Kidney epithelial cell (primary cell): ENCODE measurements around the gene CARD11. TPM values are rescaled to one million over a fixed set of nuclear protein-coding genes. Genes with fewer than 3 reads are reported as not detected.
"Not testable (repeated sequence)": the region's sequence is repeated elsewhere in the genome, so short reads cannot be mapped to it uniquely, and the experiment has no call there.

Experiments
- DNase-seq: peaks from one replicate; pipeline ENCODE4 v3.0.0-alpha.2; 2010; ENCODE audit warnings: low read depth
- H3K27me3 ChIP-seq: 2 replicates; pipeline ENCODE4 v1.6.0; 2011; ENCODE audit warnings: low read length; ENCODE audit not compliant: control insufficient read depth, insufficient read depth
- H3K36me3 ChIP-seq: 2 replicates; pipeline ENCODE4 v1.5.1; 2011; ENCODE audit warnings: low read length; ENCODE audit not compliant: control insufficient read depth, insufficient read depth
- H3K4me3 ChIP-seq: 2 replicates; pipeline ENCODE4 v1.5.1; 2011; ENCODE audit warnings: low read depth, mild to moderate bottlenecking, control low read depth, low read length
- total RNA-seq: library from RNA; depleted of rRNA; stranded (reverse); fragments of >200 nt; gene quantifications from 2 replicates; pipeline ENCODE4 v1.2.3, GENCODE V29; 2015
- TF ChIP-seq, protein P1 (sequence below): IDR thresholded peaks from 2 replicates; pipeline ENCODE4 v1.5.1; 2011; ENCODE audit warnings: mild to moderate bottlenecking, moderate library complexity, low read length, control low read depth, inconsistent platforms; ENCODE audit not compliant: insufficient read depth, poor library complexity, severe bottlenecking

CARD11 gene
- total RNA-seq, 1 donor from 2014 or later = 31.0 TPM

DNA sequence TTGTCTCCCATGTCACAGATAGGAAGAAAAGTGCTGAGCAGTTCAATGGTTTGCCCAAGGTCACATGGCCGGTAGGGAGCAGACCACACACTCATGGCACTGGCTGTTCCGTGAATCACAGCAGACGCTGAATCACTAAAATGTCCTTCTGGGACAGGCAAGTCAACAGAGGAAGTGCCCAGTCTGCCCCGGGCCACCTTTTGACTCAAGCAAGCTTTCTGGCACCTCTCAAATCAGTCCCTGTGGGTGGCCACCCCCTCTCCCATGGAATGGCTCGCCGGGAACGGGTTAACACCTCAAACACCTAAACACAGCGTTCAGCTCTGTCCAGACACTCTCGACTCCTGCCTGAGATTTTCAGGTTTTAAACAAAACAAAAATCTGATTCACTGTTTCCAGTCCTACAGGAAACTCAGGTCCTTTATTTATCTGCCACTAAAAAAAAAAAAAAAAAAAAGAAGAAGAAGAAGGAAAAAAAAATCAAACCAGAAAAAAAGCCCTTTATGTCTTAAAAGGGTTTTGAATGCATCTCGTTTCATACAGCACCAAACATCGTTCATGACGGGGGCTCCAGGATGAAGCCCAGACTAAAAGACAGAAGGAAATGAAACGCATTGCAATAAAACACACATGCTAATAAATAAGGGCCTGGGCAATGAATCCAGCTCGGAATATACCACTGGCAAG lies 15.5 kb downstream of the CARD11 start:
- no peaks in the 10 kb centered on the region for H3K27me3 ChIP-seq
- DNase-seq = peak; percentile 73
- H3K4me3 ChIP-seq = no peak overlapping the region
- TF ChIP-seq, protein P1, sequence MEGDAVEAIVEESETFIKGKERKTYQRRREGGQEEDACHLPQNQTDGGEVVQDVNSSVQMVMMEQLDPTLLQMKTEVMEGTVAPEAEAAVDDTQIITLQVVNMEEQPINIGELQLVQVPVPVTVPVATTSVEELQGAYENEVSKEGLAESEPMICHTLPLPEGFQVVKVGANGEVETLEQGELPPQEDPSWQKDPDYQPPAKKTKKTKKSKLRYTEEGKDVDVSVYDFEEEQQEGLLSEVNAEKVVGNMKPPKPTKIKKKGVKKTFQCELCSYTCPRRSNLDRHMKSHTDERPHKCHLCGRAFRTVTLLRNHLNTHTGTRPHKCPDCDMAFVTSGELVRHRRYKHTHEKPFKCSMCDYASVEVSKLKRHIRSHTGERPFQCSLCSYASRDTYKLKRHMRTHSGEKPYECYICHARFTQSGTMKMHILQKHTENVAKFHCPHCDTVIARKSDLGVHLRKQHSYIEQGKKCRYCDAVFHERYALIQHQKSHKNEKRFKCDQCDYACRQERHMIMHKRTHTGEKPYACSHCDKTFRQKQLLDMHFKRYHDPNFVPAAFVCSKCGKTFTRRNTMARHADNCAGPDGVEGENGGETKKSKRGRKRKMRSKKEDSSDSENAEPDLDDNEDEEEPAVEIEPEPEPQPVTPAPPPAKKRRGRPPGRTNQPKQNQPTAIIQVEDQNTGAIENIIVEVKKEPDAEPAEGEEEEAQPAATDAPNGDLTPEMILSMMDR = no peak
- H3K36me3 ChIP-seq = no peaks in the 10 kb centered on the region

GRCh38 chr7:3027005-3027845 lies 16.4 kb downstream of the CARD11 start:
- TF ChIP-seq, protein P1 = no peak
- DNase-seq = no peak
- no peak overlapping the region for H3K4me3 ChIP-seq
- H3K27me3 ChIP-seq = no peaks in the 10 kb centered on the region
- no peaks in the 10 kb centered on the region for H3K36me3 ChIP-seq

- Histone ChIP-seq H3K4me3 (no peak overlapping the region), H3K27me3 (no peaks in the 10 kb centered on the region), H3K36me3 (no peaks in the 10 kb centered on the region)
- no peak for DNase-seq
- TF ChIP-seq, protein P1 = no peak
Observed at GRCh38 chr7:3025616-3026015, 18.1 kb downstream of the CARD11 start.

GRCh38 chr7:3021825-3022224 lies 21.8 kb downstream of the CARD11 start:
- TF ChIP-seq, protein P1 = no peak
- DNase-seq = no peak
- Histone ChIP-seq H3K36me3 (no peaks in the 10 kb centered on the region), H3K27me3 (no peaks in the 10 kb centered on the region), H3K4me3 (no peak overlapping the region)

GRCh38 chr7:3021224-3021623 lies 22.4 kb downstream of the CARD11 start:
- not testable (repeated sequence) for H3K4me3 ChIP-seq, H3K36me3 ChIP-seq, H3K27me3 ChIP-seq, DNase-seq

DNA sequence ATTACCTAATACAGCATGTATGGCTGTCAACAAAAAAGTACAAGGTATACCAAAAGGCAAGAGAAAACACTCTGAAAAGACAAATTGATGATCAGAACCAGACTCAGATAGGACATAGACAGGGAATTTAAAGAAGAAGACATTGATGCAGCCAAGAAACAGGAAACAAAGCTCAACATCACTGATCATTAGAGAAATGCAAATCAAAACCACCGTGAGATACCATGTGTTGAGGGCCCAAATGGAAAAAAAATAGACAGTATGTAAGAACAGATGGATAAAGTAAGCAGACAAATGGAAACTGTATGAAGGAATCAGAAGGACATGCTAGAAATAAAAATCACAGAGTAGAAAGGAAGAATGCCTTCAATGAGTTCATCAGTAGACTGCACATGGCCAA lies 23.3 kb downstream of the CARD11 start:
- DNase-seq = no peak
- Histone ChIP-seq H3K27me3 (no peaks in the 10 kb centered on the region), H3K4me3 (no peak overlapping the region), H3K36me3 (no peaks in the 10 kb centered on the region)
- TF ChIP-seq, protein P1 = no peak
